OCI-LY7 (cell line): ENCODE measurements around the gene OSBPL1A.

Experiments
- EZH2phosphoT487 ChIP-seq: fragments of 200-600 bp; sonication (generic); IDR thresholded peaks from 2 replicates; pipeline ENCODE4 v1.6.1; 2018; ENCODE audit warnings: low read depth, borderline replicate concordance, mild to moderate bottlenecking, mixed run types, antibody characterized with exemption, low read length, moderate library complexity, mixed read lengths
- TF ChIP-seq, protein P1 (sequence below): fragments of 200-600 bp; sonication (generic); conservative IDR thresholded peaks from 2 replicates; pipeline ENCODE4 v1.5.1; 2014; ENCODE audit warnings: mild to moderate bottlenecking, antibody characterized with exemption, low read length, moderate library complexity, mixed read lengths

DNA sequence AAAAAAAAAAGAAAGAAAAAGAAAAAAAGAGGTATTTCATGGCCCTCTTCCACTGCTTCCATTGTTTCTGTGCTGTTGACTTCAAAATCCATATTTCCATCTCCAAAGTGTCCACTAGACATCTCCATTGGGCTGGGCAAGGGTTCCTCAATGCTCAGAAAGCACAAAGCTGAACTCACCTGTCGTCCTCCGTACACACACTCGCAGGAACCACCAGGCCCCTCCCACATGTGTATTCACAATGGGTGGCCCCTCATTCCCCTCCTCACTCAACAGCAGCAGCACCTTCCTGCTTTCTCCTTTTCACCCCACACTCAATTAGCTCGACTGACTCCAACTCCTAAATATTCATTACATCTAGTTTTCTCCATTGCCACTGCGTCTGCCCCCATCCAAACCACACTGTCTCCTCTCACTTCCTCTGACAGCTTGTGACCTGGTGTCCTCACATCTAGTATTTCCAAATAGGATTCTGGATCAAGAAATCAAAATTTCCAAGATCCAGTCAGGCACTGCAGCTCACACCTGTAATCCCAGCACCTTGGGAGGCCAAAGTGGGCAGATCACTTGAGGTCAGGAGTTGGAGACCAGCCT, 25.2 kb downstream of the OSBPL1A start:
- TF ChIP-seq, protein P1, sequence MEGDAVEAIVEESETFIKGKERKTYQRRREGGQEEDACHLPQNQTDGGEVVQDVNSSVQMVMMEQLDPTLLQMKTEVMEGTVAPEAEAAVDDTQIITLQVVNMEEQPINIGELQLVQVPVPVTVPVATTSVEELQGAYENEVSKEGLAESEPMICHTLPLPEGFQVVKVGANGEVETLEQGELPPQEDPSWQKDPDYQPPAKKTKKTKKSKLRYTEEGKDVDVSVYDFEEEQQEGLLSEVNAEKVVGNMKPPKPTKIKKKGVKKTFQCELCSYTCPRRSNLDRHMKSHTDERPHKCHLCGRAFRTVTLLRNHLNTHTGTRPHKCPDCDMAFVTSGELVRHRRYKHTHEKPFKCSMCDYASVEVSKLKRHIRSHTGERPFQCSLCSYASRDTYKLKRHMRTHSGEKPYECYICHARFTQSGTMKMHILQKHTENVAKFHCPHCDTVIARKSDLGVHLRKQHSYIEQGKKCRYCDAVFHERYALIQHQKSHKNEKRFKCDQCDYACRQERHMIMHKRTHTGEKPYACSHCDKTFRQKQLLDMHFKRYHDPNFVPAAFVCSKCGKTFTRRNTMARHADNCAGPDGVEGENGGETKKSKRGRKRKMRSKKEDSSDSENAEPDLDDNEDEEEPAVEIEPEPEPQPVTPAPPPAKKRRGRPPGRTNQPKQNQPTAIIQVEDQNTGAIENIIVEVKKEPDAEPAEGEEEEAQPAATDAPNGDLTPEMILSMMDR = no peak
- no peak for TF ChIP-seq EZH2phosphoT487
